ENCODE measurements around the gene CCNL2.

GRCh38 chr1:1345860-1346500 lies 53.2 kb downstream of the CCNL2 start:
- TF ChIP-seq, protein P1, sequence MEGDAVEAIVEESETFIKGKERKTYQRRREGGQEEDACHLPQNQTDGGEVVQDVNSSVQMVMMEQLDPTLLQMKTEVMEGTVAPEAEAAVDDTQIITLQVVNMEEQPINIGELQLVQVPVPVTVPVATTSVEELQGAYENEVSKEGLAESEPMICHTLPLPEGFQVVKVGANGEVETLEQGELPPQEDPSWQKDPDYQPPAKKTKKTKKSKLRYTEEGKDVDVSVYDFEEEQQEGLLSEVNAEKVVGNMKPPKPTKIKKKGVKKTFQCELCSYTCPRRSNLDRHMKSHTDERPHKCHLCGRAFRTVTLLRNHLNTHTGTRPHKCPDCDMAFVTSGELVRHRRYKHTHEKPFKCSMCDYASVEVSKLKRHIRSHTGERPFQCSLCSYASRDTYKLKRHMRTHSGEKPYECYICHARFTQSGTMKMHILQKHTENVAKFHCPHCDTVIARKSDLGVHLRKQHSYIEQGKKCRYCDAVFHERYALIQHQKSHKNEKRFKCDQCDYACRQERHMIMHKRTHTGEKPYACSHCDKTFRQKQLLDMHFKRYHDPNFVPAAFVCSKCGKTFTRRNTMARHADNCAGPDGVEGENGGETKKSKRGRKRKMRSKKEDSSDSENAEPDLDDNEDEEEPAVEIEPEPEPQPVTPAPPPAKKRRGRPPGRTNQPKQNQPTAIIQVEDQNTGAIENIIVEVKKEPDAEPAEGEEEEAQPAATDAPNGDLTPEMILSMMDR (IDR thresholded peaks at IDR 0.05; ENCODE audit: poor library complexity): no peak
- no peak for TF ChIP-seq EZH2 (IDR thresholded peaks at IDR 0.05; ENCODE audit: borderline replicate concordance)

All from hepatocyte (in vitro differentiated cells).